Stimulated activated naive CD4-positive, alpha-beta T cell (primary cell): ENCODE data around the gene ADD1.

Experiments used
- DNase-seq, 6 experiments: peaks; one replicate each; lab custom pipeline; 2025; lab: John Stamatoyannopoulos, UW

The ADD1 gene

DNA sequence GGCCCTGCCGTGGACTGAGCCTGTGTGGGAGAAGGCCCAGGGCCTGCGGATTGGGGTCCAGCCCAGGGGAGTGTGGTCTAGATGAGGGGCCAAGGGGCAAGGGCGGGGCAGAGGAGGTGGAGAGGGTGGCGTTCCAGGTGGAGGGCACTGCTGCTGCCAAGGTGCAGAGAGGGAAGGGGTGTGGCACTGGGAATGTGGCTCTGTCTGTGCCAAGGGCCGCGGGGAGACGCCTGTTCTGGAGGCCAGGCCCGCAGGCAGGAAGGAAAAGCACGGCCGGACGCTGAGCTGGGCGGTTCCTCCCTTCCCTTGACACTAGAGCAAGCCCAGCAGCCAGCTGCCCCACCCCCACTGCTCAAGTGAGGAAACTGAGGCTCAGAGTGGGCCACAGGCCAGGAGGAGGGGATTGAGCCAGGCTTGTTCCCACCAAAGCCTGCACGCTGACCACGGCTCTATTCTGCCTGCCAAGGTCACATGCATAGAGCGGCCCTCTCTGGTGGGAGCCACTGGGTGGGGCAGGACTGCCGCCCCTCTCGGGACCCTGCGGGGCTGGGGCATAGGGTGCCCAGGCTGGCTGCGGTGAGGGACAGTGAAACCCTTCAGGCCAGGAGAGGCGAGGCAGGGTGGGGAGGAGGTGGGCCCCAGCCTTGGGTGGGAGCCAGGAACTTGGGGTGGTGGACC, 37.8 kb upstream of the ADD1 start:
- no peak for DNase-seq

DNA sequence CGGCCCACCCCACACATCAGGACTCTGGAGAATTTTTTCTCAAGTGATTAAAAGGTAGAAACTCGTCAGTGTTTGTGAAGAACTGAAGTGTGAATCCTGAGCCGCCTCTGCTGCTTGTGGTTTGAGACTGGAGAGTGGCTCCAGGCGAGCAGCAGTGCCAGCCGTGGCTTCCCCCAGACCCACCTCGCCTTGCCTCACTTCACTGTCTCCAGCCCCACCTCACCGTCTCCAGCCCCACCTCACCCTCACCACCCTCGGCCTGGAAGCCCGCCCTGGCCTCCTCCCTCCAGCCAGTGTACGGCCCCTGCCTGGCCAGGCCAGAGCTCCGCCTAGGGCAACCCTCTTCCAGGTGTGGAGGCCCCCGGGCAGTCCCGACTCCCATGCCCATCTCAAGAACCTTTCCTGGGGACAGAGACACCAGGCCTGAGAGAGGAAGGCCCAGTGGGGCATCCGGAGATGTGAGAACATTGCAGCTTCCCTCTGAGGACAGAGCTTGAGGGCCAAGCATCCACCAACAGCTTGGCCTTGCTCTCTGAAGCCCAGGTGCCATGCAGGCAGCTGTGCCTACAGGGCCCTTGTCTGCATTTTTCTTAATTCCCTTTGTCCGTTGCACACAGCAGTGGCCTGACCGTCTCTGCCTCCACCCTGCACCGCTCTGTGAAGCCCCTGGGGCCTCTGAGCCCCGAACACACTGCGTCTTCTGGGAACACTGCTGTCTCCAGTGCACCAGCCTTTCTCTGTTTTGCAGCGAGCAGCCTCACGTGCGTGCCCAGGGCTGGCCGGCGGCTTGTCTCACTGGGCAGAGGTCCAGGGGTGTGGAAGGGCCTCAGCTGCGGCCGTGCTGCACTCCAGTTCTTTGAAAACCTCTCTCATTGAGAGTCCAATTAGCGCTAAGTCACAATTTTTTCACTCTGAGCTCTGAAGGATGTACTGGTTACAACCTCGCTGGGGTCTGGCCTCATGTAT, 37.0 kb upstream of the ADD1 start:
- no peak for DNase-seq

- DNase-seq: no peak
Measured at GRCh38 chr4:2807571-2807970, 36.1 kb upstream of the ADD1 start.

DNA sequence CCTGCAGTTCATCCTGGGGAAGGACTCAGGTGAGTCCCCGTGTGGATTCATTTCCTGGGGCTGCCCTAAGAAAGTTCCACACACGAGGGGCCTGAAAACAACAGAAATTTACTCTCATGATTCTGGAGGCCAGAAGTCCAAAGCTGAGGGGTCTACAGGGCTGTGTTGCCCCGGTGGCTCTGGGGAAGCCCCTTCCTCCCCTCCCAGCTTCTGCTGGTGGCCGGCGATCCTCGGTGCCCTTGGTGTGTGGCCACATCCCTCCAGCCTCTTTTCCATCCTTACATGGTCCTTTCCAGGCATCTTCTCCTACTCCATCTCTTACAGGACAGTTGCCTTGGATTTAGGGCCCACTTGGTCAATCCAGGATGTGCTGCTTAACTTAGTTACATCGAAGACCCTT, 35.6 kb upstream of the ADD1 start:
- no peak for DNase-seq

GRCh38 chr4:2809610-2810180, 33.9 kb upstream of the ADD1 start:
- DNase-seq: no peak

GRCh38 chr4:2810388-2810787, 33.3 kb upstream of the ADD1 start:
- no peak for DNase-seq

- DNase-seq: peak; percentile 26 to 46 (median 40)
Measured at GRCh38 chr4:2811830-2812611, 31.6 kb upstream of the ADD1 start.

GRCh38 chr4:2812612-2813354, 30.9 kb upstream of the ADD1 start:
- DNase-seq: no peak

DNA sequence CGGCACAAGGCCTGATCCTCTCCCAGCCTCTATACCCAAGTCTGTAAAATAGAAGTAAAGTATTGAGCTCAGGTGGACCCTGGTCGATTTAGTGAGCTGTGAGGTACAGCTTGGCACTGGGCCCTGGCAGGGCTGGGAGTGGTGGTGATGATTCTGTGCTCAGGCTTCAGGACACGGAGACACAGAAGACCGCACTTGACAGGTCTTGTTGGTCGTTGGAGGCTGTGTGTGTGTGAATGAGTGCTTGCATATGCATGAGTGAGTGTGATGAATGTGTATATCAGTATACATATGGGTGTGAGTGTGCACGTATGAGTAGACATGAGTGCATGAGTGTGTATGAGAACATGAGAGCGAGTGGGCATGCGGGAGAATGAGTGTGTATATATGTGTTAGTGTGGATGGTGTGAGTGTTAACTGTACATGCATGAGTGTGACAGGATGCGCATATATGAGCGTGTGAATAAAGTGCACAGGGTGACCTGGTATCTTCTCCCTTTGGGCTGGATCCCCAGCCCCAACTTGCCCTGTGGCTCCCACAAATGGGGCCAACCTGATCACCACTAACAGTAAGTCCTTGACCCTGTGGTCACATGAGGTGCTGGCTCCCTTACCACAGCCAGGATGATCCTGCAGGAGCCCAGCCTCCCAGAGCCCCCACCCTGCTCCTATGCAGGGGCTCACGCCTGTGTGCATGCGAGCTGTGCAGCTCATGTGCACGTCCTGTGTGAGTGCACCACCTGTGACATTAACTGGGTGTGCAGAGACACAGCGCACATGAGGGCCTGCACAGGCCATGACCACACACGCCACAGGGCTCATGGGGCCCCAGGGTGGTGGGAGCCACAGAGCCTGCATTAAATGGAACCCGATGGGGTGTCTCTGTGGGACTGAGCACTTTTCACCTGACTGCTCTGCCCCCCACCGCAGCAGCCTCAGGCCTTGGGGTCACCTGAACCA, 29.9 kb upstream of the ADD1 start:
- peak in 1 of 6 experiments; percentile 28 for DNase-seq

DNA sequence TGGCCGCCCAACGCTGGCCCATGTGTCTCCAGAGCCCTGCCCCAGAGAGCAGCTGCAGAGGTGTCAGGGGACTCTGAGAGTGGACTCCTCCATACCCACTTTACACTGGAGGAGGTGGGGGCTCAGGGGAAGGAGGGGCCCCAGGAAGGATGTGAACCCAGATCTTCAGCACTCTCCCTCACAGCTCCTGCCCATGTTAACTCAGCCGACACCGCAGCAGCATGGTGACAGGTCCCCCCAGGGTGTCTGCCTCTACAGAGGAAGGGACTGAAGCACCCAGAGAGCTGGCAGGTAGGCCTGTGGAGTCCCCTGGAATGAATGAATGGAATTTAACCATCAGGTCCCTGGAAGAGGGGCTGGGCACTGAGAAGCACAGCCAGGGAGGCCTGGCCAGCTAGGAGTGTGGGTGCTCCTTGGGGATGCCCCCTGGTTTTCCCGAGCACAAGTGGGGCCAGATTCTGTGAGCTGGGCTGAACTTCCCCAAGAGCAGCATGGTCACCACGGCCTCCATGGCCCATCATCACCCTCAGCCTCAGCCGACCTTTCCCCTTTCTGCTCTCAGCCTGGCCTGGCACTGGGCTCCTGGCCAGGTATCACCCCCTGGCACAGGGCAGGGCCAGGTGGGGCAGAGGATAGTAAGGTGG, 28.9 kb upstream of the ADD1 start:
- no peak for DNase-seq

GRCh38 chr4:2816401-2816954, 27.2 kb upstream of the ADD1 start:
- no peak for DNase-seq

DNA sequence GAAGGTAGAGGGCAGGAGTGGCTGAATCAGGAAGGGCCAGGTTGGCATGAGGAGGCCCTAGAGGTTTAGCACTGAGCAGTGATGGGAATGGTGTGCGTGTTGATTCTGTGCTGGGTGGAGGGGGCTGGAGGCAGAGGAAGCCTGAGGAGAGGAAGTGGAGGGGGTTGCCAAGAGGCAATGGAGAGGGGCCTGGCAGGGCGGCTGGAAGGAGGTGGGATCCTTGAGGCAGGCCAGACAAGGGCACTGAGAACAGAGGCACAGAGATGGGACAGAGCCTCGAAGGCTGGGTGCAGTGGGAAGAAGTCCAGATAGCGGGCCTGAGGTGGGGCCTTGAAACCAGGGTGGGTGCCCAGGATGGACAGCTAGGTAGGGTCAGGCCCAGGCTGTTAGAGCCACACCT, 26.5 kb upstream of the ADD1 start:
- no peak for DNase-seq

- peak in 3 of 6 experiments; percentile 9 to 19 (median 18) for DNase-seq
Measured at GRCh38 chr4:2817701-2818350, 25.8 kb upstream of the ADD1 start.

GRCh38 chr4:2818351-2818939, 25.2 kb upstream of the ADD1 start:
- peak in 1 of 6 experiments; percentile 23 for DNase-seq

- DNase-seq: no peak
Measured at GRCh38 chr4:2819244-2820215, 24.1 kb upstream of the ADD1 start.

- DNase-seq: no peak
Measured at GRCh38 chr4:2820216-2820982, 23.2 kb upstream of the ADD1 start.
